ENCODE data around the gene PLIN3. TPM values are rescaled to one million over a fixed set of nuclear protein-coding genes. Genes with fewer than 3 reads are reported as not detected.
"Not testable (repeated sequence)": the region's sequence is repeated elsewhere in the genome, so short reads cannot be mapped to it uniquely, and the experiment has no call there.

PLIN3 gene
- total RNA-seq, 1 experiment from 2014 or later, result 63.8 TPM

- no peak for DNase-seq
- Histone ChIP-seq H3K9me3 (no peaks in the 10 kb centered on the region), H3K4me1 (peaks cover 16% of the 10 kb centered on the region), H3K27me3 (replicated peaks; ENCODE audit: control insufficient read depth, insufficient read depth, low read length) (no peaks in the 10 kb centered on the region), H3K4me3 (ENCODE audit: low read depth, low read length) (no peak overlapping the region), H3K36me3 (ENCODE audit: control insufficient read depth, insufficient read depth, low read length) (no peaks in the 10 kb centered on the region)
- BruUV-seq (replicated peaks), result no TSS peak
- ChIA-PET POLR2A (no interaction called here), CTCF (no interaction called here)
- no peak for TF ChIP-seq CTCF (IDR thresholded peaks at IDR 0.05; ENCODE audit: insufficient read depth in 1 of 2, low read depth in 1 of 2, low read length in 1 of 2, severe bottlenecking in 1 of 2, unreplicated experiment in 1 of 2)
- Mint-ChIP-seq H3K27me3 (ENCODE audit: insufficient read depth, unreplicated experiment) (no peaks in the 10 kb centered on the region), H3K36me3 (ENCODE audit: insufficient read depth, unreplicated experiment) (no peaks in the 10 kb centered on the region), H3K4me3 (ENCODE audit: unreplicated experiment) (no peak overlapping the region), H3K4me1 (ENCODE audit: low read depth, unreplicated experiment) (peaks cover 13% of the 10 kb centered on the region), H3K9me3 (ENCODE audit: unreplicated experiment) (no peaks in the 10 kb centered on the region), H3K27ac (ENCODE audit: unreplicated experiment) (no peak overlapping the region)
- intact Hi-C loops (cut with micrococcal nuclease; ENCODE audit: unreplicated experiment), result no loop called here
Measured at GRCh38 chr19:4904481-4904880, 37.0 kb upstream of the PLIN3 start.

GRCh38 chr19:4902796-4903195 lies 35.3 kb upstream of the PLIN3 start, which contains the start of gene ARRDC5:
Gene ARRDC5 (minus strand): TSS chr19:4902896. CDS start chr19:4902825, 71 bp downstream.
- no peak for DNase-seq
- H3K27ac Mint-ChIP-seq (ENCODE audit: unreplicated experiment), result no peak within 1 kb of the TSS

GRCh38 chr19:4900879-4901278 lies 33.4 kb upstream of the PLIN3 start:
- H3K36me3 Mint-ChIP-seq (ENCODE audit: insufficient read depth, unreplicated experiment); POLR2A ChIA-PET; CTCF ChIA-PET; DNase-seq; H3K4me3 Mint-ChIP-seq (ENCODE audit: unreplicated experiment); H3K4me3 ChIP-seq (ENCODE audit: low read depth, low read length); H3K27me3 ChIP-seq (replicated peaks; ENCODE audit: control insufficient read depth, insufficient read depth, low read length); intact Hi-C loops (cut with micrococcal nuclease; ENCODE audit: unreplicated experiment); H3K4me1 Mint-ChIP-seq (ENCODE audit: low read depth, unreplicated experiment); H3K36me3 ChIP-seq (ENCODE audit: control insufficient read depth, insufficient read depth, low read length); H3K27me3 Mint-ChIP-seq (ENCODE audit: insufficient read depth, unreplicated experiment); BruUV-seq (replicated peaks); H3K9me3 ChIP-seq; H3K4me1 ChIP-seq; H3K27ac Mint-ChIP-seq (ENCODE audit: unreplicated experiment); H3K9me3 Mint-ChIP-seq (ENCODE audit: unreplicated experiment): not testable (repeated sequence)

More at GRCh38 chr19:4902796-4903195, 35.3 kb upstream of the PLIN3 start, which contains the start of gene ARRDC5:
- no peaks in the 10 kb centered on the region for H3K9me3 Mint-ChIP-seq (ENCODE audit: unreplicated experiment)
- intact Hi-C loops (cut with micrococcal nuclease; ENCODE audit: unreplicated experiment), result no loop called here
- TF ChIP-seq CTCF (IDR thresholded peaks at IDR 0.05; ENCODE audit: insufficient read depth in 1 of 2, low read depth in 1 of 2, low read length in 1 of 2, severe bottlenecking in 1 of 2, unreplicated experiment in 1 of 2), result no peak
- no peak within 1 kb of the TSS for H3K4me3 ChIP-seq (ENCODE audit: low read depth, low read length)
- ChIA-PET POLR2A (no interaction called here), CTCF (no interaction called here)
- no TSS peak for BruUV-seq (replicated peaks)
- H3K9me3 ChIP-seq, result no peaks in the 10 kb centered on the region
- no peak within 1 kb of the TSS for H3K4me3 Mint-ChIP-seq (ENCODE audit: unreplicated experiment)
- H3K4me1 ChIP-seq, result peaks cover 1% of the 10 kb centered on the region
- H3K27me3 ChIP-seq (replicated peaks; ENCODE audit: control insufficient read depth, insufficient read depth, low read length), result no peaks in the 10 kb centered on the region
- H3K36me3 ChIP-seq (ENCODE audit: control insufficient read depth, insufficient read depth, low read length), result no peaks in the 10 kb centered on the region
- H3K27me3 Mint-ChIP-seq (ENCODE audit: insufficient read depth, unreplicated experiment), result no peaks in the 10 kb centered on the region
- peaks cover 2% of the 10 kb centered on the region for H3K4me1 Mint-ChIP-seq (ENCODE audit: low read depth, unreplicated experiment)
- no peaks in the 10 kb centered on the region for H3K36me3 Mint-ChIP-seq (ENCODE audit: insufficient read depth, unreplicated experiment)

GRCh38 chr19:4897146-4897545 lies 29.7 kb upstream of the PLIN3 start:
- CTCF ChIA-PET, result no interaction called here
- no peaks in the 10 kb centered on the region for H3K27me3 Mint-ChIP-seq (ENCODE audit: insufficient read depth, unreplicated experiment)
- no peaks in the 10 kb centered on the region for H3K9me3 Mint-ChIP-seq (ENCODE audit: unreplicated experiment)

More at GRCh38 chr19:4897146-4897545, 29.7 kb upstream of the PLIN3 start:
- no peak for DNase-seq
- Histone ChIP-seq H3K9me3 (no peaks in the 10 kb centered on the region), H3K4me3 (ENCODE audit: low read depth, low read length) (no peak overlapping the region), H3K4me1 (no peaks in the 10 kb centered on the region), H3K27me3 (replicated peaks; ENCODE audit: control insufficient read depth, insufficient read depth, low read length) (no peaks in the 10 kb centered on the region), H3K36me3 (ENCODE audit: control insufficient read depth, insufficient read depth, low read length) (no peaks in the 10 kb centered on the region)
- H3K4me3 Mint-ChIP-seq (ENCODE audit: unreplicated experiment), result no peak overlapping the region
- H3K36me3 Mint-ChIP-seq (ENCODE audit: insufficient read depth, unreplicated experiment), result no peaks in the 10 kb centered on the region
- BruUV-seq (replicated peaks), result no TSS peak
- POLR2A ChIA-PET, result no interaction called here
- no peaks in the 10 kb centered on the region for H3K4me1 Mint-ChIP-seq (ENCODE audit: low read depth, unreplicated experiment)
- H3K27ac Mint-ChIP-seq (ENCODE audit: unreplicated experiment), result no peak overlapping the region
- intact Hi-C loops (cut with micrococcal nuclease; ENCODE audit: unreplicated experiment), result no loop called here
- no peak for TF ChIP-seq CTCF (IDR thresholded peaks at IDR 0.05; ENCODE audit: insufficient read depth in 1 of 2, low read depth in 1 of 2, low read length in 1 of 2, severe bottlenecking in 1 of 2, unreplicated experiment in 1 of 2)

Data from Caco-2 (cell line).